GM12892 (cell line): ENCODE results near the gene SRGAP2C.
"Not testable (repeated sequence)": the region's sequence is repeated elsewhere in the genome, so short reads cannot be mapped to it uniquely, and the experiment has no call there.

Experiments used
- POLR2A ChIP-seq: IDR thresholded peaks from 2 replicates; pipeline ENCODE4 v1.6.1; 2011; ENCODE audit warnings: low read depth, low read length, control low read depth
- POLR2AphosphoS5 ChIP-seq: IDR thresholded peaks from 2 replicates; pipeline ENCODE4 v1.6.1; 2011; ENCODE audit warnings: low read depth, low read length, control low read depth

- TF ChIP-seq POLR2A, POLR2AphosphoS5: not testable (repeated sequence)
Measured at GRCh38 chr1:121344355-121344754, 159.6 kb downstream of the SRGAP2C start.
